DMS 273 (cell line): ENCODE data around the gene TCAF1.
"Not testable (repeated sequence)": the region's sequence is repeated elsewhere in the genome, so short reads cannot be mapped to it uniquely, and the experiment has no call there.

ENCODE experiments used
- DNase-seq: peaks from one replicate; lab custom pipeline; 2025; ENCODE audit not compliant: unreplicated experiment; lab: John Stamatoyannopoulos, UW

The TCAF1 gene

GRCh38 chr7:143902332-143902899 is 440 bp upstream of the TCAF1 start:
- no peak for DNase-seq

- DNase-seq: no peak
Observed at GRCh38 chr7:143901332-143901667, 676 bp downstream of the TCAF1 start.

DNA sequence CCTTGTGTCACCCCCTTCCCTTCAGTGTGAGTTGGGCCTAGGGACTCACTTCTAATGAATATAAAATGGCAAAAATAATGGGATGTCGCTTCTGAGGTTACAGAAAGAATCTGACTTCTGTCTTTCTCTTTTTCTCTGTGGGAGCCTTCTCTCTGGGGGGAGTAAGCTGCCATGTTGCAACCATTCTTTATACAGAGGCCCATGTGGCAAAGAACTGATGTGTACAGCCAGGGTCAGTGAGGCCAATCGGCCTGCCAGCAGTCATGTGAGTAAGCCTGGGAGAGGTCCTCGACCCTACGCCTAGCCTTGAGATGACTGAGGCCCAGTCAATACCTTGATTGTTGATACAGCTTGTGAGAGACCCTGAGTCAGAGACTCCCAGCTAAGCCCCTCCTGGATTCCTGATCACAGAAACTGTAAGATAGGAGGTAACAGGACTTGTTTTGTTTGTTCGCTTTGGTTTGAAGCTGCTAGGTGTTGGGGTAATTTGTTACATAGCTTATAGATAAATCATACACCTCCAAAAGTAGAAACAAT is 1.7 kb downstream of the TCAF1 start:
- no peak for DNase-seq

DNA sequence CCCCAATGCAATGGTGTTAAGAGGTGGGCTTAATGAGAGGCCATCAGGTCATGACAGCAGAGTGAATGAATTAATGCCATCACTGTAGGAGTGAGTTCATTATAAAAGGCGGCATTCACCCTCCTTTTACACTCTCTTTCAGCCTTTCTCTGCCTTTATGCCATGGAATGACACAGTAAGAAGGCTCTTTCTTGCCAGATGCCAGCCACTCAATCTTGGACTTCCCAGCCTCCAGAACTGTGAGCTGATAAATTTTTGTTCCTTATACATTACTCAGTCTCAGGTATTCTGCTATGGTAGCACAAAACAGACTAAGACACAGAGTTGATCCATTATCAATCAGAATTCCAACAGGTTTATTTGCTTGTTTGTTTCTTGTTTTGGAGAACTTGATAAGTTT is 3.2 kb downstream of the TCAF1 start:
- no peak for DNase-seq

GRCh38 chr7:143896667-143897066 is 5.3 kb downstream of the TCAF1 start:
- DNase-seq: no peak

- peak; percentile 38 for DNase-seq
Observed at GRCh38 chr7:143892527-143893300, 9.3 kb downstream of the TCAF1 start.

DNA sequence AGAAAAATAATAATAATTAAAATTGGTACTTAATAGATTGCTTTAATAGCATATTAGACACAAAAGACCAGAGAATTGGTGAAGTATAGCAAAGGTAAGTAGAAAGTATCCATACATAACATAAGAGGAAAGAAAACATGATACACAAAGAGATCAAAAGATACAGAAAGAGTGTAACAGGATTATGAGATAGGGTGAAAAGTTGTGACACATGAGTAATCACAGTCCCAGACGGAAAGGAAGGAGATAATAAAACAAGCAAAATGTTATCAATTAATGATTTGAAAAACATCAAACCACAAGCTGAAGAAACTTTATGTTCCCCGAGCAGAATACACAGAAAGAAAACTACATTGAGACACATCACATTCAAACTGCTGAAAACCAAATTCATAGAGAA is 10.5 kb downstream of the TCAF1 start:
- no peak for DNase-seq

DNA sequence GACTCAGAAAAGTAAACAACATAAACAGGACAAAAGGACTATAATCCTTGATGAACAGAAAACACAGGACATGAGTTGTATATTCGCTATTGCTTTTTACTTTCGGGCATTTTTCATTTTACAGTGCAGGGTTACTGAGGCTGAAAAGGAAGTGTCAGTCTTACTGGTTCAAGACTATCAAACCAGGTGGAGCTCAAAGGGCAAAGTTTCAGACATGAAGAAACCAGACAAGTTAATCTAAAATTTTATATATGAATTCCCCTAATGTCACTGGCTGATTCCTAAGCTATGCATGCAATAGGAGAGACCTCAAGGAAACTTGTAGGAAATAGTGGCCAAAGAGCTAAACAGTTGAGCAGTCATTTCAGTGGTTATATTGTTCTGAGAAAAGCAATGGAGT is 11.4 kb downstream of the TCAF1 start:
- DNase-seq: no peak

GRCh38 chr7:143889068-143889467 is 12.9 kb downstream of the TCAF1 start:
- DNase-seq: no peak

GRCh38 chr7:143886826-143887477 is 15.0 kb downstream of the TCAF1 start:
- no peak for DNase-seq

DNA sequence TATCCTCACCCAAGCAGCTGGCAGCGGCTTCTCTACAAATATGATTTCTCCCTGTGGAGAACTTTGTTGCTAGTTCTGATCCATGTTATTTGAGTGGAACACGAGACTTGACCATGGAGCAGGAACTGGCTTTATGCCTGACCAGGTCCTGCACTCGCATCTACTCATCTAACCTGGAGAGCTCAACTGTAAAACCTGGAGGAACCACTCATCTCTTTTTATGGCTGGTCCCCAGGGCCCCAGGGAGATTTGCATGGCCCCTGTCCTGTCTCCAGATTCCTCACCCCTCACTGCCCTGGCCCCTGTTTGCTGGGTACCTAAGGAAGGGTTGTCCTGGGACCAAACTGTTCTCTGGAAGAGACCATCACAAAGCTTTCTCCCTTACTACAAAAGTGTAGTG is 16.0 kb downstream of the TCAF1 start:
- DNase-seq: no peak

- DNase-seq: peak; percentile 73
Observed at GRCh38 chr7:143884969-143885559, 16.9 kb downstream of the TCAF1 start.

- no peak for DNase-seq
Observed at GRCh38 chr7:143884241-143884968, 17.6 kb downstream of the TCAF1 start.

- DNase-seq: peak; percentile 74
Observed at GRCh38 chr7:143882604-143883078, 19.3 kb downstream of the TCAF1 start.

- no peak for DNase-seq
Observed at GRCh38 chr7:143882020-143882603, 19.9 kb downstream of the TCAF1 start.

DNA sequence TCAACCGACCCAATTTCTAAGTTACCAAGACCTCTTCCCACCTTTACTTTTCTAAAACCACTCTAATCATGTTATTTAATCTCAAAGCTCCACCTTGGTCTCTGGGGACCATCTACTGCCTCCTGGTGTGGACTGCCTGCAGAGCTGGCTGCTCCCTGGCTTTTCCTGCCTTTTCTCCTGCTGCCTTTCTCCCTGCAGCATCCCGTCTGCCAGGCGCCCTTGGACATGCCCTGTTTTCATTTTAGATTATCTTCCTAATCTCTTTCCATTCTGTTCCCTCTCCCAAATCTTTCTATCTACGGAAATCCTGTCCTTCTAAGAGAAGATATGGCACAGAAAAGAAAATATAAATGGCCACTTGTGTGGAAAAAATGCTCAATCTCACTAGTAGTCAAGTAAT is 23.1 kb downstream of the TCAF1 start:
- no peak for DNase-seq

- no peak for DNase-seq
Observed at GRCh38 chr7:143877098-143877497, 24.9 kb downstream of the TCAF1 start.

GRCh38 chr7:143876218-143876617 is 25.8 kb downstream of the TCAF1 start:
- DNase-seq: no peak

DNA sequence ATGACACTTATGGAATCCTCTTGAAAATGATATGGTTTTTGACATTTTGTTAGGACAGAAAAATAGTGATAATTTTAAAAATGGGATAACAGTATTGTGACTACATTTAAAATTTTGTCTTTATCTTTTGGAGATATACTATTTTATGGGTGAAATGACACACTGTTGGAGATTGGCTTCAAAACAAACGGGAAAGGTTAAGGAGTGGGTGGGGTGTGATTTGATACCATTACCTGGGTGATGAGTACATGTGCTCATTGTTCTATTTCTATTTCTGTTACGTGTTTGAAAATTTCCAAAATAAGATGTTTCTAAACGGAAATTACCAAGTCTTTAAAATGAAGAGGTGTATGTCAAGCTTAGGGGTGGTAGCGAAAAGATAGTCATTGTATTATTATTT is 28.7 kb downstream of the TCAF1 start:
- DNase-seq: not testable (repeated sequence)

GRCh38 chr7:143871534-143871933 is 30.4 kb downstream of the TCAF1 start:
- not testable (repeated sequence) for DNase-seq

DNA sequence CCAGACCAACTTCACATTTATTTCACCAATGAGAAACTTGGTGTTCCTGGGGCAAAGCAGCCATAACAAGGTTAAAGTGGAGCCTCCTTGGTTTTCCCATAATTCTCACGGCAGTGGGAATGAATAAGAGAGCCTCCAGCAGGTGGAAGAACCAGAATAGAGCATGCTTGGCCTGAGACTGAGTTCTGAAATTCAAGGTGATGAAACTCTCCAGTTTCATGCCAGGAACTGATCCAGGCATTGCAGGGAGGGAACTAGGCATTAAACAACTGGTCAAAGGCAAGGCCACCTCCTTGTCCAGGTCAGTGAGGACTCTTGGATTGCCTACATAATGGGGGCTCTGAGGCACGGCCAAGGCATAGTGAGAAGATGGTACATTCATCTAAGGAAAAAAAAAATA is 44.0 kb downstream of the TCAF1 start:
- not testable (repeated sequence) for DNase-seq
